Measurements from ENCODE around the gene CADPS2.

- no peak for TF ChIP-seq MAX (IDR thresholded peaks at IDR 0.05; ENCODE audit: insufficient read depth, insufficient read length)
- TF ChIP-seq POLR2AphosphoS5 (IDR thresholded peaks at IDR 0.05; ENCODE audit: insufficient read depth, low read depth, low read length), result no peak
- no peak for TF ChIP-seq CTCF (IDR thresholded peaks at IDR 0.05; ENCODE audit: extremely low read depth in 1 of 2, insufficient read depth in 1 of 2, low read depth in 1 of 2, low read length in 2 of 2)
- TF ChIP-seq EZH2 (IDR thresholded peaks at IDR 0.05; ENCODE audit: borderline replicate concordance, low read depth, low read length, severe bottlenecking), result no peak
- TF ChIP-seq POLR2A (IDR thresholded peaks at IDR 0.05; ENCODE audit: low read depth, low read length), result no peak
- no peak for TF ChIP-seq MYC (IDR thresholded peaks at IDR 0.05; ENCODE audit: low read depth, low read length)
Measured at GRCh38 chr7:122315507-122316466, 570.5 kb downstream of the CADPS2 start.
